DND-41 (cell line): ENCODE data around the gene DGKZ.
"Not testable (repeated sequence)": the region's sequence is repeated elsewhere in the genome, so short reads cannot be mapped to it uniquely, and the experiment has no call there.

Source experiments
- ATAC-seq: fragments of 200-7000 bp; cut with Tn5 transposase; 3 replicates; pipeline ENCODE4 v1.9.1; 2021; ENCODE audit warnings: low read depth; ENCODE audit not compliant: insufficient read depth
- DNase-seq: peaks from one replicate; pipeline ENCODE4 v3.0.0-alpha.2; 2020
- H2AFZ ChIP-seq: 2 replicates; pipeline ENCODE4 v1.6.0; 2012; ENCODE audit warnings: low read depth, low read length
- H3K27ac ChIP-seq: 2 replicates; pipeline ENCODE4 v1.5.1; 2012; ENCODE audit warnings: low read length, inconsistent platforms
- H3K27me3 ChIP-seq: fragments of 200-600 bp; sonication (generic); 2 replicates; pipeline ENCODE4 v1.6.0; 2012; ENCODE audit warnings: low read length, mild to moderate bottlenecking, inconsistent platforms; ENCODE audit not compliant: insufficient read depth, poor library complexity
- H3K36me3 ChIP-seq: 2 replicates; pipeline ENCODE4 v1.5.1; 2012; ENCODE audit warnings: low read length, inconsistent platforms; ENCODE audit not compliant: insufficient read depth
- H3K4me1 ChIP-seq: 2 replicates; pipeline ENCODE4 v1.5.1; 2012; ENCODE audit warnings: mild to moderate bottlenecking, low read length; ENCODE audit not compliant: insufficient read depth
- H3K4me2 ChIP-seq: 2 replicates; pipeline ENCODE4 v1.6.0; 2012; ENCODE audit warnings: mild to moderate bottlenecking, moderate library complexity, low read length, inconsistent platforms; ENCODE audit not compliant: insufficient read depth
- H3K4me3 ChIP-seq, 2 experiments: fragments of 200-600 bp in 1 of 2; shearing (Covaris generic) in 1 of 2; 2 replicates each; pipeline ENCODE4 v1.5.1; 2012 to 2016; ENCODE audit warnings: inconsistent platforms in 2 of 2, low read length in 2 of 2, mild to moderate bottlenecking in 2 of 2, low read depth in 1 of 2, moderate library complexity in 1 of 2
- H3K79me2 ChIP-seq: 2 replicates; pipeline ENCODE4 v1.6.0; 2012; ENCODE audit warnings: low read length, inconsistent platforms; ENCODE audit not compliant: insufficient read depth
- H3K9ac ChIP-seq: 2 replicates; pipeline ENCODE4 v1.6.0; 2012; ENCODE audit warnings: low read depth, mild to moderate bottlenecking, inconsistent platforms, low read length, moderate library complexity
- H3K9me3 ChIP-seq: 2 replicates; pipeline ENCODE4 v1.5.1; 2012; ENCODE audit warnings: low read length, moderate library complexity, mild to moderate bottlenecking, inconsistent platforms; ENCODE audit not compliant: insufficient read depth, severe bottlenecking
- H4K20me1 ChIP-seq: 2 replicates; pipeline ENCODE4 v1.6.0; 2012; ENCODE audit warnings: low read length; ENCODE audit not compliant: insufficient read depth
- CTCF ChIP-seq: IDR thresholded peaks from 2 replicates; pipeline ENCODE4 v1.5.1; 2012; ENCODE audit warnings: borderline replicate concordance, low read length, moderate library complexity, mild to moderate bottlenecking; ENCODE audit not compliant: poor library complexity, severe bottlenecking; ENCODE audit errors: extremely low read depth
- EZH2 ChIP-seq: IDR thresholded peaks from 3 replicates; pipeline ENCODE4 v1.6.1; 2012; ENCODE audit warnings: borderline replicate concordance, low read depth, mild to moderate bottlenecking, moderate library complexity, low read length, inconsistent platforms; ENCODE audit not compliant: severe bottlenecking

Gene DGKZ

GRCh38 chr11:46300270-46300669 is 47.0 kb upstream of the DGKZ start:
- Histone ChIP-seq H3K27me3 (no peaks in the 10 kb centered on the region), H3K4me1 (peaks cover 10% of the 10 kb centered on the region), H3K4me3 (no peak overlapping the region), H3K27ac (no peak overlapping the region), H3K9me3 (no peaks in the 10 kb centered on the region), H3K36me3 (no peaks in the 10 kb centered on the region), H3K79me2 (no peaks in the 10 kb centered on the region), H4K20me1 (no peaks in the 10 kb centered on the region), H2AFZ (no peak overlapping the region), H3K4me2 (no peak overlapping the region), H3K9ac (no peak overlapping the region)
- TF ChIP-seq CTCF (no peak), EZH2 (no peak)
- ATAC-seq (no peak), DNase-seq (no peak)

- H3K4me1 ChIP-seq = peaks cover 5% of the 10 kb centered on the region
- H2AFZ ChIP-seq = no peak overlapping the region
- no peak for DNase-seq
- H3K9ac ChIP-seq = no peak overlapping the region
- ATAC-seq = no peak
- no peaks in the 10 kb centered on the region for H3K27me3 ChIP-seq
- H3K9me3 ChIP-seq = no peaks in the 10 kb centered on the region
- H3K4me2 ChIP-seq = no peak overlapping the region
- no peak overlapping the region for H3K4me3 ChIP-seq
- H3K36me3 ChIP-seq = no peaks in the 10 kb centered on the region
- no peak overlapping the region for H3K27ac ChIP-seq
- no peak for TF ChIP-seq CTCF
- no peak for TF ChIP-seq EZH2
- H4K20me1 ChIP-seq = no peaks in the 10 kb centered on the region
- no peaks in the 10 kb centered on the region for H3K79me2 ChIP-seq
Observed at GRCh38 chr11:46302866-46303265, 44.4 kb upstream of the DGKZ start.

- not testable (repeated sequence) for H3K9me3 ChIP-seq, H3K36me3 ChIP-seq, DNase-seq, H3K27me3 ChIP-seq, ATAC-seq, H3K27ac ChIP-seq, H3K79me2 ChIP-seq, H3K4me3 ChIP-seq, H3K9ac ChIP-seq, H2AFZ ChIP-seq, H4K20me1 ChIP-seq, H3K4me2 ChIP-seq
- H3K4me1 ChIP-seq = peaks cover 17% of the 10 kb centered on the region
Observed at GRCh38 chr11:46304036-46304435, 43.2 kb upstream of the DGKZ start.

GRCh38 chr11:46304605-46305179 is 42.6 kb upstream of the DGKZ start:
- no peaks in the 10 kb centered on the region for H3K27me3 ChIP-seq
- no peaks in the 10 kb centered on the region for H3K36me3 ChIP-seq
- H3K9ac ChIP-seq = no peak overlapping the region
- ATAC-seq (no peak), DNase-seq (no peak)
- no peak overlapping the region for H3K27ac ChIP-seq
- no peak overlapping the region for H2AFZ ChIP-seq
- peaks cover 17% of the 10 kb centered on the region for H3K4me1 ChIP-seq
- no peak overlapping the region for H3K4me3 ChIP-seq
- H3K79me2 ChIP-seq = no peaks in the 10 kb centered on the region
- TF ChIP-seq EZH2 = no peak
- TF ChIP-seq CTCF = no peak
- H3K4me2 ChIP-seq = no peak overlapping the region
- H4K20me1 ChIP-seq = no peaks in the 10 kb centered on the region
- H3K9me3 ChIP-seq = no peaks in the 10 kb centered on the region
